H1 (cell line): ENCODE data around the gene CLCNKB. TPM values are rescaled to one million over a fixed set of nuclear protein-coding genes. Genes with fewer than 3 reads are reported as not detected.
A peak's percentile ranks its signal among the peaks of the same experiment; 100 is the strongest.

Source experiments
- CTCF ChIA-PET: fragments of 300-600 bp; sonication (Branson Sonifier 250); formaldehyde crosslinking; loops from one replicate; lab custom pipeline; 2021; ENCODE audit not compliant: partially characterized antibody; lab: Charles Lee
- POLR2A ChIA-PET: fragments of 300-600 bp; sonication (Branson Sonifier 250); formaldehyde crosslinking; loops from one replicate; lab custom pipeline; 2021; ENCODE audit warnings: inconsistent platforms; ENCODE audit not compliant: partially characterized antibody; lab: Charles Lee
- DNase-seq, 2 experiments: peaks; one replicate each; pipeline versions ENCODE4 v3.0.0 to v3.0.0-alpha.2; 2010 to 2022; ENCODE audit warnings: low spot score in 2 of 2, low read depth in 1 of 2, mixed read lengths in 1 of 2
- FAIRE-seq: peaks from 2 replicates; lab custom pipeline; 2011; peaks lifted over from hg19 to GRCh38; lab: Jason Lieb, UNC
- H2AFZ ChIP-seq: 2 replicates; pipeline ENCODE4 v1.8.1; 2012; ENCODE audit warnings: low read length, inconsistent platforms
- H2AK5ac ChIP-seq: 2 replicates; pipeline ENCODE4 v1.6.1; 2013; ENCODE audit warnings: low read depth, low read length
- H2BK120ac ChIP-seq: replicated peaks from 2 replicates; pipeline ENCODE3; 2013; ENCODE audit warnings: low read depth, low read length, inconsistent platforms
- H2BK12ac ChIP-seq: 2 replicates; pipeline ENCODE4 v1.6.1; 2013; ENCODE audit warnings: low read depth, low read length
- H2BK15ac ChIP-seq: 2 replicates; pipeline ENCODE4 v1.6.1; 2013; ENCODE audit warnings: low read length
- H2BK20ac ChIP-seq: 2 replicates; pipeline ENCODE4 v1.6.1; 2013; ENCODE audit warnings: low read length
- H2BK5ac ChIP-seq: 2 replicates; pipeline ENCODE4 v1.6.1; 2013; ENCODE audit warnings: low read depth, low read length
- H3K14ac ChIP-seq: 2 replicates; pipeline ENCODE4 v1.6.1; 2013; ENCODE audit warnings: inconsistent platforms; ENCODE audit not compliant: insufficient read length
- H3K18ac ChIP-seq: 2 replicates; pipeline ENCODE4 v1.6.1; 2013; ENCODE audit warnings: low read length; ENCODE audit errors: extremely low read depth
- H3K23ac ChIP-seq: 2 replicates; pipeline ENCODE4 v1.6.1; 2013; ENCODE audit warnings: inconsistent platforms; ENCODE audit not compliant: insufficient read length
- H3K23me2 ChIP-seq: 2 replicates; pipeline ENCODE4 v1.6.1; 2013; ENCODE audit warnings: low read depth, low read length
- H3K27ac ChIP-seq: 2 replicates; pipeline ENCODE4 v1.6.1; 2011; ENCODE audit warnings: low read depth, low read length, inconsistent platforms
- H3K27me3 ChIP-seq, 4 experiments: replicated peaks in 1 of 4; 1 replicate in 1 of 4; 2 replicates in 3 of 4; pipeline versions ENCODE4 v1.6.1 to v1.8.1; 2011 to 2013; ENCODE audit warnings: low read length in 3 of 4, mild to moderate bottlenecking in 3 of 4, inconsistent platforms in 2 of 4, mixed read lengths in 2 of 4, moderate library complexity in 1 of 4; ENCODE audit not compliant: control insufficient read depth in 3 of 4, insufficient read depth in 3 of 4; ENCODE audit errors: extremely low read depth in 1 of 4
- H3K36me3 ChIP-seq, 4 experiments: 2 replicates each; pipeline versions ENCODE4 v1.6.1 to v1.8.1; 2011 to 2013; ENCODE audit warnings: mild to moderate bottlenecking in 4 of 4, low read length in 3 of 4, moderate library complexity in 2 of 4, control low read depth in 1 of 4, inconsistent platforms in 1 of 4; ENCODE audit not compliant: insufficient read depth in 4 of 4, control insufficient read depth in 2 of 4
- H3K4ac ChIP-seq: replicated peaks from 2 replicates; pipeline ENCODE3; 2013; ENCODE audit warnings: low read length, low read depth, mixed read lengths, inconsistent platforms; ENCODE audit not compliant: insufficient read length
- H3K4me1 ChIP-seq, 4 experiments: replicated peaks in 1 of 4; 1 replicate in 1 of 4; 2 replicates in 3 of 4; pipeline versions ENCODE4 v1.6.1 to v1.8.1; 2011 to 2013; ENCODE audit warnings: low read length in 3 of 4, inconsistent platforms in 2 of 4, mixed read lengths in 1 of 4; ENCODE audit not compliant: insufficient read depth in 4 of 4, control insufficient read depth in 3 of 4
- H3K4me2 ChIP-seq, 2 experiments: 2 replicates each; pipeline versions ENCODE4 v1.6.1 to v1.8.1; 2011 to 2013; ENCODE audit warnings: low read depth in 2 of 2, low read length in 2 of 2, control low read depth in 1 of 2, inconsistent platforms in 1 of 2, mild to moderate bottlenecking in 1 of 2; ENCODE audit not compliant: insufficient read depth in 1 of 2
- H3K4me3 ChIP-seq, 4 experiments: fragments of 200-600, 300-600 bp in 1 of 4; sonication (generic), shearing (Covaris generic), sonication (Bioruptor Twin) in 1 of 4; 2 replicates each; pipeline versions ENCODE4 v1.5.1 to v1.8.1; 2011 to 2016; ENCODE audit warnings: low read length in 4 of 4, low read depth in 3 of 4, control low read depth in 2 of 4, inconsistent platforms in 2 of 4, mild to moderate bottlenecking in 2 of 4, mixed read lengths in 1 of 4, moderate library complexity in 1 of 4; ENCODE audit not compliant: insufficient read depth in 2 of 4; ENCODE audit errors: extremely low read depth in 1 of 4
- H3K56ac ChIP-seq: replicated peaks from 2 replicates; pipeline ENCODE3; 2013; ENCODE audit warnings: low read depth, mild to moderate bottlenecking, mixed read lengths, low read length, inconsistent platforms; ENCODE audit not compliant: insufficient read length
- H3K79me1 ChIP-seq: 2 replicates; pipeline ENCODE4 v1.6.1; 2013; ENCODE audit warnings: low read depth, low read length, control low read depth
- H3K79me2 ChIP-seq, 2 experiments: 2 replicates each; pipeline versions ENCODE4 v1.6.1 to v1.8.1; 2012 to 2013; ENCODE audit warnings: low read length in 2 of 2, mild to moderate bottlenecking in 2 of 2, inconsistent platforms in 1 of 2; ENCODE audit not compliant: insufficient read depth in 2 of 2, control insufficient read depth in 1 of 2
- H3K9ac ChIP-seq, 4 experiments: replicated peaks in 1 of 4; 1 replicate in 1 of 4; 2 replicates in 3 of 4; pipeline versions ENCODE4 v1.6.1 to v1.8.1; 2011 to 2013; ENCODE audit warnings: low read depth in 3 of 4, low read length in 3 of 4, control low read depth in 2 of 4, mild to moderate bottlenecking in 2 of 4, moderate library complexity in 2 of 4, inconsistent platforms in 1 of 4; ENCODE audit errors: extremely low read depth in 1 of 4
- H3K9me3 ChIP-seq, 2 experiments: 2 replicates each; pipeline versions ENCODE4 v1.6.1 to v1.8.1; 2012 to 2013; ENCODE audit warnings: mild to moderate bottlenecking in 2 of 2, moderate library complexity in 2 of 2, control low read depth in 1 of 2, inconsistent platforms in 1 of 2, low read depth in 1 of 2, low read length in 1 of 2, mixed read lengths in 1 of 2; ENCODE audit not compliant: insufficient read depth in 2 of 2
- H4K20me1 ChIP-seq, 2 experiments: replicated peaks in 1 of 2; 2 replicates each; pipeline versions ENCODE3 to v1.8.1; 2011 to 2013; ENCODE audit warnings: inconsistent platforms in 2 of 2, low read length in 2 of 2, mild to moderate bottlenecking in 1 of 2; ENCODE audit not compliant: insufficient read depth in 2 of 2, control insufficient read depth in 1 of 2
- H4K5ac ChIP-seq: 2 replicates; pipeline ENCODE4 v1.6.1; 2013; ENCODE audit warnings: low read length, low read depth, mixed read lengths, inconsistent platforms; ENCODE audit not compliant: insufficient read length
- H4K8ac ChIP-seq: 2 replicates; pipeline ENCODE4 v1.8.0; 2013; ENCODE audit warnings: mild to moderate bottlenecking, moderate library complexity, low read length, inconsistent platforms; ENCODE audit not compliant: insufficient read depth; ENCODE audit errors: extremely low read depth
- H4K91ac ChIP-seq: replicated peaks from 2 replicates; pipeline ENCODE3; 2013; ENCODE audit warnings: low read length, mixed read lengths, inconsistent platforms; ENCODE audit not compliant: insufficient read length
- KDM5A ChIP-seq: fragments of 200-600 bp; IDR thresholded peaks from 2 replicates; pipeline ENCODE4 v1.7.1; 2012; ENCODE audit warnings: mild to moderate bottlenecking, low read length, inconsistent platforms, mixed read lengths
- SP4 ChIP-seq: IDR thresholded peaks from 2 replicates; pipeline ENCODE4 v1.6.1; 2012; ENCODE audit warnings: low read length, inconsistent platforms
- WGBS, 2 experiments: shearing (Covaris generic) in 1 of 2; methylation state at CpG; one replicate each; pipeline versions ENCODE4 v1.1.6 to v1.1.7; 2013 to 2015; ENCODE audit warnings: low lambda C conversion rate in 2 of 2, mixed read lengths in 2 of 2, inconsistent platforms in 1 of 2, low coverage in 1 of 2, missing lambda C conversion rate in 1 of 2; ENCODE audit not compliant: insufficient replicate concordance in 2 of 2, insufficient coverage in 1 of 2, insufficient read length in 1 of 2; ENCODE audit errors: extremely low coverage in 1 of 2, missing lambda C conversion rate in 1 of 2; 5-methylcytosine and 5-hydroxymethylcytosine counted together
- polyA plus RNA-seq, 7 experiments: library from polyadenylated mRNA; depleted of rRNA in 3 of 7; stranded (reverse) in 5 of 7; unstranded in 2 of 7; fragments of >200 nt in 5 of 7; fragments of 200-250 nt in 2 of 7; gene quantifications; 1 replicate in 5 of 7; 2 replicates in 1 of 7; 4 replicates in 1 of 7; pipeline versions ENCODE4 v1.2.1 to v1.2.3, GENCODE V29; 2011 to 2013; ENCODE audit warnings: missing spikeins in 2 of 7, mixed read lengths in 2 of 7
- total RNA-seq: library from RNA; stranded (reverse); fragmentation: NEBNext Ultra II Directional; extraction: Animal tissue kit (Norgen Biotek cat#: 25700); gene quantifications from 2 replicates; pipeline ENCODE4 v1.2.1, GENCODE V29; 2021

CLCNKB gene
- total and polyA plus RNA-seq, 2 of the 8 experiments (the other 6 are each of a cell fraction or from before 2014, with no cell fraction given), result 1.2 to 3.5 TPM

DNA sequence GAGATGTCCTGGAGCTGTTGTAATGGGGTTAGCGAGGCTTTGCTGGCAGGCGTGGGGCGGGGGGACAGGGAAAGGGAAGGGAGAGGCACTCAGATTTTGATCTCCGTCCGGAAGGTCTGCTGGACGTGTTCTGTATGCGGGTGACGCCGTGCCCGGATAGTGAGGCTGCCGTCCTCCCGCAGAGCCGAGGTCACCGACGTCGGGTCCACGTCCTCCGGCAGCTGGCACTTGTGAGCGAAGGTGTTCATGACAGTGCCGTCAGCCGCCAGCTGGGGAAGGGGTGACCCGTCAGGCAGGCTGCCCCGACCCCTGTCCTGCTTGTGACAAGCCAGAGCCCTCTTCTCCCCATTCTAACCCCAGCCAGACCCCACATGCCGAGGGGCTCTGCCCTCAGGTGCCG is 28.1 kb upstream of the CLCNKB start:
- Histone ChIP-seq H3K56ac (no peak overlapping the region), H2BK12ac (0 out of 2 replicates have a peak overlapping the region, but pooled peaks have one; percentile 68), H3K23me2 (no peaks in the 10 kb centered on the region; the same call in 1 of the 2 replicates), H4K20me1 (no peaks in the 10 kb centered on the region), H3K18ac (peak overlapping the region; percentile 48; the same call in 1 of the 2 replicates), H3K9me3 (no peaks in the 10 kb centered on the region), H3K4ac (no peak overlapping the region), H3K36me3 (no peaks in the 10 kb centered on the region), H2BK5ac (no peak overlapping the region), H3K4me3 (no peak overlapping the region), H3K9ac (no peak overlapping the region), H2BK20ac (no peak overlapping the region), H2AK5ac (no peak overlapping the region), H3K4me2 (no peak overlapping the region), H4K91ac (no peak overlapping the region), H3K27ac (no peak overlapping the region), H4K8ac (peak overlapping the region; percentile 63; the same call in 1 of the 2 replicates), H4K5ac (no peak overlapping the region), H3K79me2 (no peaks in the 10 kb centered on the region), H3K27me3 (peaks cover 0 to 2% (median 0%) of the 10 kb centered on the region in 4 experiments; a peak in 1 of 7 replicates), H3K4me1 (peaks cover 5 to 37% (median 22%) of the 10 kb centered on the region in 4 experiments), H3K14ac (no peak overlapping the region), H2AFZ (no peak overlapping the region), H3K79me1 (no peaks in the 10 kb centered on the region), H2BK15ac (peak overlapping the region; percentile 81; the same call in 1 of the 2 replicates), H2BK120ac (no peak overlapping the region), H3K23ac (no peak overlapping the region)
- TF ChIP-seq KDM5A (no peak), SP4 (no peak)
- POLR2A ChIA-PET, result interaction anchor here (0.8 to 1.3 kb wide), 2 partner anchors 9 to 13 kb away, joined by 3 read pairs; no protein-coding TSS in a partner anchor
- 91% methylated on average over 24 of the region's 25 CpGs; no CpG with 5 or more reads in 1 of the 2 experiments for WGBS, 2 experiments
- FAIRE-seq (no peak), DNase-seq (no peak)
- CTCF ChIA-PET, result interaction anchor here (0.8 to 4.0 kb wide), 7 partner anchors 10 to 173 kb away, joined by 3 to 25 read pairs (median 4); no protein-coding TSS in a partner anchor
